GM18520 (cell line): Measurements from ENCODE around the gene RAVER1.

Experiments used
- ATAC-seq: cut with Tn5 transposase; IDR thresholded peaks from one replicate; pipeline ENCODE4 v1.9.1; 2021; ENCODE audit not compliant: unreplicated experiment

The RAVER1 gene

DNA sequence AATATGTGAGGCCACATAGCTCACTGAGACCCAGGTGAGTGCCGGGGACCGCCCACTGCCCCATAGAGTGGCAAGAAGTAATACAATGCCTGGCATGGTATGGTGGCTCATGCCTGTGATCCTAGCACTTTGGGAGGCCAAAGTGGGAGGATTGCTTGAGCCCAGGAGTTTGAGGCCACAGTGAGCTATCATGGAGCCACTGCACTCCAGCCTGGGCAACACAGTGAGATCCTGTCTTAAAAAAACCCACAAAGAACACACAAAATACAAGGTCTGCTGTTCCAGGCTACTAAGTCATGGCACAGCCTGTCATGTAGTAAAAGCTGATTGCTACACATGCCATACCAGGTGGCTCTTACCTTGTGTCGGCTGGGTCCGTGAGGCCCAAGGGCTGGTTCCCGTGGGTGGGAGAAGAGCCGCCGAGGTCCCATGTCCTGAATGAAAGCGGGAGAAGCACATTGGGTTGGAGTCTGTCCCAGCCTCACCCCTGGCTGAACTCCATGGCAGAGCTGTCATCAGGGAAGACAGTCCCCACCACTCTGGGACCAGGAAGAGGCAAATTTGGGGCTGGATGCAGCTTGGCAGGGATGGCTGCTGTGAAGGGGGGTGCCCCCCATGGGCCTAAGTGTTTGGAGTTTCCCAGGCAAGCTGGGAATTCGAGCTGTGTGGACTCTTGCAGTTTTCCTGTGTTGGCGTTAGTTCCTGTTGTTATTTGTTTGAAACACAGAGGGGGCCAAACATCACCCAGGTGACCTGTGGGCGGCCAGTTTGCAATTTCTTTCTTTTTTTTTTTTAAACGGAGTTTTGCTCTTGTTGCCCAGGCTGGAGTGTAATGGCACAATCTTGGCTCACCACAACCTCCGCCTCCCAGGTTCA, 14.3 kb downstream of the RAVER1 start:
- ATAC-seq = no peak

DNA sequence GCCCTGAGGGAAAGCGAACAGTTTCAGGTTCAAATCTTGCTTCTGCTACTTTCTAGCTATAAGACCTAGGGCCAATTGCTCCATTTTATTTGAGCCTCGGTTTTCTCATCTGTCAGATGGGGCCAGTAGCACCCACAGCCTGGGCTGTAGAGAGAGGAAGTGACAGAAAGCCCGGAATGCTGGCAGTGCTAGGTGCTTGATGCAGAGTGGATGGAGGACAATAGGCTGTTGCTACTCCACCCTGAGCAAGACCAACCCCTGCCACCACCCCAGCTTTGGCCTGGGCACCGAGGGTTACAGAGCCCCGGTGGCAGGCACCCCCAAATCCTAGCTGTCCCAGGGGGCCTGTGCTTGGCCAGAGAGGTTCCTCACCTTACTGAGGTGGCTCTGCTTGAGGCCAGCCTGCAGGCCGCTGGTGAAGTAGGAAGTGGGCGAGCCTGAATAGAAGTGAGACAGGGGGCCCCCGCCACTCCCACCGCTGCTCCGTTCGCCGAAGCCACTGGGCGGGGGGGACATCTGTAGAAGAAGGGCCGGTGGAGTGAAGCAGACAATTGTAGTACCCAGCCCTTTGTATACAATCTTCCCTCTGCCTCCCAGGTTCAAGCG, 15.4 kb downstream of the RAVER1 start:
- ATAC-seq = no peak

DNA sequence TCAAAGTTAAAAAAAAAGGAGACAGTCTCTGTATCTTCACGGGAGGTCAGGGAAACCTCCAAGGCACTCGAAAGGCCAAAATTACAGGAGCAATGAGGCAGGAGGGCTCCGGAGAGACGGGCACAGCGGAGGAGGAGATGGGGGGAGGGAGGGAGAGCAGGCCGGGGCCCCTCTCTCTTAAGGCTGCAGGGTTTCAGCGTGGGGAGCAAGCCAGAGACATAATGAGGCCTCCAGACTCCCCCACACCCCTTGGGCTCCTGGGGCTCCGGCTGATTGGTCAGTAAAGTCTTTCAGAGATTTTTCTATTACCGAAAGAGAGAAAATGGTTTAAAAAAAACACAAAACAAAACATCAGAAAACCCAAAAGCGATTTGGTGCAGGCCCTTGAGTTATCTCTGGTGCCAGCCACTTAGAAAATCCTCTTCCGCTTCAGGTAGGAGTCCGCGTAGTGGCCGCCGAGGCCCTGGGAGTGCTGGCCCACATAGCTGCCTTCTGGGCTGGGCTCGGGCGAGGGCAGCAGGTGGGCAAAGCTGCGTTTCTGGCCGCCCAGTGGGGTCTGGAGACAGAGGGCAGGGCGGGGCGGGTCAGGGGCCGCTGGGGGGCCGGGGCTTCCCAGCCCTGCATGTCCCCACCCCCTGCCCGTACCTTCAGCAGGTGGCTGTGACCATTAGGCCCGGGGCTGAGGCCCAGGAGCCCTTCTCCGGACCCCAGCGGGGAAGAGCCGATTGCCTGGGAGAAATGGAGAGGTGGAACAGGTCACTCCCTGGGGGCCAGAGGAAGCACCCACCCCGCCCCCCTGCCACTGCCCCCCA, 16.1 kb downstream of the RAVER1 start:
- no peak for ATAC-seq

DNA sequence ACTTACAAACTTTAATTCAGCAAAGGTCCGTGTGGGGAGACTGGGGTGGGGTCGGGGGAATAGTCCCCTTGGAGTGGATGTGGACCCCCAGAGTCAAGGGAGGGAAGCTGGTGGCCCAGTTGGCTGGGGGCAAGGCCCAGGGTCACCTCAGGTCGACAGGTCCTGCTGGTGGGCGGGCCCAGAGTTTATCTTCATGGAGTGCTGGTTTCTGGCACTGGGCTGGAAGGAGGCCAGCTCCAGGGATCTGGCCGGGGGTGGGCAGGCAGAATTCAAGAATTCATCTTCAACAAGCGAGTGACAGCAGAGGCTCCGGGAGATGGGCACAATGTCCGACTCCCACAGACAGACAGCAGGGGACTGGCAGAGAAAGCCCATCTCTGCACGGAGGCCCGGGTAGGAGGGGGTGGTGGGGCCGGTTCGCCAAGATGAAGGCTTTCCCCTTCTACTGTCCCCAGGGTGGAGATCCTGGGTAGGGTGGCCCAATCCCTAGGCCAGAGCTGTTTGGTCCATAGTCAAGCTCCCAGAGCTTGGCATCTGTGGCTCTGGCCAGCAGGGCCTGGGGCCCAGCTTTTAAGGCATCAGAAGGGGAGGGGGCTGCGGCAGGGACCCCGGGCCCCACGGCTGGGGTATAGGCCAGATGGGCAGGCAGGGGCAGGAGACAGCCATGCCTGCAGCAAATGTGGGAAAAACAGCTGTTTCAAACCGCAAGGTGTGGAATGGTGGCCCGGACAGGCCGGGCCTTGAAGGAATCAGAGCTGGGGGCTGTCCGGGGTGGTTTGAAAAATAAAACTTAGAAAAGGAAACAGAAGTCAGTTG, 16.9 kb downstream of the RAVER1 start:
- no peak for ATAC-seq

DNA sequence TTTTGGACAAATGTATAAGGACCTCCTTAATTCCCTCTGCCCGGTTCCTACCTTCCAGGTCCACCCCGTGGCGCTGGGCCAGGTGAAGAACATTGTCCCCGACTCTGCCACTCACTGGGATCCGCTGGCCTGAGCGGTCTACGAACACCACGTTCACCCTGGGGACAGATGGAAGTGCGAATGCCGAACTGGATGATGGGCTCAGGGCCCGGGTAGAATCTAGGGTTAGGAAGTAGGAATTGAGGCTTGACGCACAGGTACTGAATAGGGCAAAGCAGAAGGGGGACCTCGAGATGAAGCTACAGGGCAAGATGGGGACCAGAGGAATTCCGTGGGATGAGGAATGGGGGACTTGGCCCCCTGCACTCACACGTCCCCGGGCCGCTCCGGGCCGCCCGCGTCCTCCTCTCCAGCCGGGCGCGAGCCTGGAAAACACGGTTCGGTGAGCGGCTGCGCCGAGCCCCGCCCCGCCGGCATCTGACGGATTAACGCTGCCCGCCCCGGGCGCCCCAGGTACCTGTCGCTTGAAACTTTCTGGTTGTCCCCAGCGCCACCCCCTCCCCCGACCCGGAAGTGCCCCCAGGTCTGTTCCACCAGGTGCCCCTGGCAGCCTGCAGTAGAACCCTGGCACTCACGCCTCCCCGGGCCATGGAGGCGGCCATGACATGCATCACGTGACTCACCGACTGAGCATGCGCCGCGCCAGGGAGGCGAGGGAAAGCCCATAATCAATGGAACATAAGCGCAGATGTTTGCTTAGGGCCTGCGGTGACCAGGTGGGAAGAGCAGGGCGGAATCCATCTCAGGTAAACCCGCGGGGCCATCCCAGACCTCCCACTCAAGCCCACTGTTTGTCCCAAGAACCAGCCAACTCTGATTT, 17.8 kb downstream of the RAVER1 start, which contains the start of gene FDX2:
FDX2 (minus strand) TSS at position 681 of the 880 bp plus-strand sequence; CDS start at position 662, 19 bp downstream.
- no peak for ATAC-seq

DNA sequence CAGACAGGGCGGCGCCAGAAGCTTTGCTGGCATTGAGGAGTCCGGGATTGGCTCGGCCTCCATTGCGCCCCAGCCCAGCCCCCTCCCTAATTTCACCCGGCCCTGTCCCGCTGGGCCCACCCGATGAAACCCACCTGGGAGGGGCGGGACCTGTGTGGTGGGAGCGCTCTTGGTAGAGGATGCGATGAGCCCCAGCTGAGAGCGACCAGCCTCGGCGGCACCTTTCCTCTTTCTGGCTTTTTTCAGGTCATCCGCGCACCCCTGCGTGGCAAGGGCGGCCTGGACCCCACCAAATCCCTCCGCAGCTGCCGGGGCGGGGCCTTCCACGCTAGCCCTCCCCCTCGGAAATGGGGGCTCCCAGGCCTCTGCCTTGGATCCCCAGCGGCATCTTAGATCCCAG, 23.9 kb downstream of the RAVER1 start, which contains the start of gene ZGLP1:
ZGLP1 (minus strand) TSS at position 393 of the 400 bp plus-strand sequence.
- ATAC-seq = no peak

DNA sequence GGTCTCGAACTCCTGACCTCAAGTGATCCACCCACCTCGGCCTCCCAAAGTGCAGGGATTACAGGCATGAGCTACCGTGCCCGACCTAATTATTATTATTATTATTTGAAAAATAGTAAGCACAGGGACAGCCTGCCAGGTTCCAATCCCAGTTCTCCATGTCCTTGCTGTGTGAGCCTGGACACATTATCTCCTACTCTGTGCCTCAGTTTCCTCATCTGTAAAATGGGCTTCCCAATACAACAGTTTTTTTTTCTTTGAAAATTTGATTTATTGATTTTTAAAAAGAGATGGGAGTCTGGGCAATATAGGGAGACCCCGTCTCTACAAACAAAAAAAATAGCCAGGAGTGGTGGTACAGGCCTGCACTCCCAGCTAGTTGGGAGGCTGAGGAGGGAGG, 27.0 kb downstream of the RAVER1 start:
- ATAC-seq = no peak

DNA sequence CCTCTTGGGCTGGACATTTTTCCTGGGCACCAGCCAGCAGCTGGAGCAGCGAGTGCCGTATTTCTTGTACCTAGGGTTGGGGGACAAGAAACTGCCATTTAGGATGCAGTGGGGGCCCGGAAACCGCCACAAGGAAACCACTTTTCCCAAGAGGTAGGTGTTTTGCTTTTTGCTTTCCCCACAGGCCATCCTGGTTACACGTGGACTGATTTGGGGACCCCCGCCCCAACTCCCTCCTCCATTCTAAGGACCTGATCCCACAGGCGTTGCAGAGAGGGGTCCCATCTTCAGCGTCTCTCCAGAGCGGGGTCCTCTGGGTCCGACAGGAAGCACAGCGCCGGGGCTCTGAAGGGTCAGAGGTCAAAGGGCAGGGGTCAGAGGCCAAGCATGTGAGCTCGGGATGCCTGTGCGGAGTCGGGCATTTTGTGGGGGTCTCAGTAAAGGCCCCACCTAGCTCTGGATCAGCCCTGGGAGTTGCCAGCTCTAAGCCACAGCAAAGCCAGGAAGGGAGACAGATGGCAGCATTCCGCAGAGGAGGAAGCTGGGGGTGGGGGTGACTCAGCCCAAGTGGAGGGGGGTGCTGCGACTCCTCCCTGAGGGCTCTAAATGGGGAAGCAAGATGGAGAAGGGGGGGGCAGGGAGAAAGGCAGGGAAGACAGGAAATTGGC, 28.1 kb downstream of the RAVER1 start:
- ATAC-seq = no peak

DNA sequence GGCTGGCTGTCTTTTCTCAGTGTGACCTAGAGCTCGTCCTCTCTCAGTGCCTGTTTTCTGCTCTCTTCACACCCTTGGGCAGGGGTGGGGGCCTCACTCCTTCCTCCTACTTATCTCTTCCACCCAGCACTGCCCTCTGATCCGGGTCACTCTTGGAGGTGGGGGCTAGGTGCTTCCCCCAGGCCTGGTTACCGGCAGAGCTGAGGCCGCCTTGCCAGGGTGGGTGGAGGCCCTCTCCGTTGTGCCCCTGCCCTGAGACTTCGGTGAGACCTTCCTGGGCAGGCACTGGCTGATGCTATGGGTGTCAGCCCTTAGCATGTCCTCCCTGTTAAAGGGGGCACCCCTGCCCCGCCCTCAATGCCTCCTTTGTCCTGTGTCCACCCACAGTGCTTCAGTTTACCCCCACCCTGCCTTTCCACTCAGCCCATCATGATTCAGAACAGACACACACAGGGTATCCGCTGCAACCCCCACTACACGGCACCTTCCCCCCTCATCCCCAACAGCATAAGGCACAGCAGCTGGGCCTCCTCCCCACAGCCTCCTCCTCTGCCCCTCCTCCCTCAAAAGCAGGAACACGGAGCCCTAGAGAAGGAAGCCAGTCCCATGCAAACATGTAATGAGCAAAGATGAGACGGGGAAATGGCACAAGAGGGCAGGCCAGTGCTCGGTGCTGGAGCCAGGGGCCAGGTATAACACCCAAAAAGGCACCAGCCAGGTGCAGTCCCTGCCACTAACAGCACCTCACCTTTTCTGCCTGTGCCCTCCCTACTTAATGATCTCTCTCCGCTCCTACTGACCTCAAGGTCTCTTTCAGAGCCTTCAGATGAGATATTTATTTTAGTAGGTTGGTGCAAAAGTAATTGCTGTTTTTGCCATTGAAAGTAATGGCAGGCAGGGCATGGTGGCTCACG, 33.5 kb downstream of the RAVER1 start:
- ATAC-seq = no peak

DNA sequence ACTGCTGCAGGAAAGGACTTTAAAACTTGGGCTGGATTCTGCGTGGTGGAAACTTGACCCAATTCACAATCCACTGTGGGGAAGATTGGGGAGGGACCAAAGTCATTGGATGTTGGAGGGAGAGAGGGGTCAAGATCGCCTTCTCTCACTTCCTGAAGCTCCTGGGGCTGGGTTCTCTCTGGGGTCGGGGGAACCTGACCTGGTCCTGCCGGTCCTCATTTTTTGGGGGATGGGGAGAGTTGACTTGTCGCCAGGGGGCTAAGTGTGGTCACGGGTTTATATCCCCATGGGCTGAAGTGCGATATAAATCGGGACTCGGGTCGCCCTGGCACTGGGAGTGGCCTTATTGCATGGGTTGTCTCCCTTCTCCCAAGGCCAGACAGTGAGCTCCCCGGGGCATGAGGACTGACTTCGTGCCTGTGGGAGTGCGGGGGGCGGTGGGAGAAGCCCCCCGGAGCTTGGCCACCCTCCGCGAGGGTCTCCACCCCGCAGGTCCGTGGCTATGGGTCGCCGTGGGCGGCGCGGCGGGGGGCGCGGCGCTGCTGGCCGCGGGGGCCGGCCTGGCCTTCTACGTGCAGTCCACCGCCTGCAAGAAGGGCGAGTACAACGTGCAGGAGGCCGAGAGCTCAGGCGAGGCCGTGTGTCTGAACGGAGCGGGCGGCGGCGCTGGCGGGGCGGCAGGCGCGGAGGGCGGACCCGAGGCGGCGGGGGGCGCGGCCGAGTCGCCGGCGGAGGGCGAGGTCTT, 37.3 kb downstream of the RAVER1 start:
- ATAC-seq = no peak

DNA sequence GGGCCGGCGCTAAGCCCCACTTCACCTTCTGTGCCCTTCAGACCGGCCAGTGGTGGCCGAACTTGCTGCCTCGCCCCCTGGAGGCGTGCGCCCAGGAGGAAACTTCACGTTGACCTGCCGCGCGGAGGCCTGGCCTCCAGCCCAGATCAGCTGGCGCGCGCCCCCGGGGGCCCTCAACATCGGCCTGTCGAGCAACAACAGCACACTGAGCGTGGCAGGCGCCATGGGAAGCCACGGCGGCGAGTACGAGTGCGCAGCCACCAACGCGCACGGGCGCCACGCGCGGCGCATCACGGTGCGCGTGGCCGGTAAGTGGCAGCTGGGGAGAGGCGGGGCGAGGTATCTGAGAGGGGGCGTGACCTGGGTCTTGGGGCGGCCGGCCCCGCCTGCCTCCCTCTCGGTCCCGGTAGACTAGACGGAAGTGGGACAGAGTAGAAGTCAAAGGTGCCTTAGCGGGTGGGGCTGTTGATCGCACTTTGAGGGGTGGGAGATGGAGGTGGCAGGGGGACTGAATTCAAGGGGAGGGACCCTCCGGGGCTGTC, 38.0 kb downstream of the RAVER1 start:
- ATAC-seq = no peak

DNA sequence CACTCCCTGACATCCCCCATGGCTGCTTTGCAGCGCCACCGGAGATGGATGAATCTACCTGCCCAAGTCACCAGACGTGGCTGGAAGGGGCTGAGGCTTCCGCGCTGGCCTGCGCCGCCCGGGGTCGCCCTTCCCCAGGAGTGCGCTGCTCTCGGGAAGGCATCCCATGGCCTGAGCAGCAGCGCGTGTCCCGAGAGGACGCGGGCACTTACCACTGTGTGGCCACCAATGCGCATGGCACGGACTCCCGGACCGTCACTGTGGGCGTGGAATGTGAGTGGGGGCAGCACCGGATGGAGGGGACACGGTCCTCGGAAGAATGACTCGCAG, 39.0 kb downstream of the RAVER1 start:
- no peak for ATAC-seq

DNA sequence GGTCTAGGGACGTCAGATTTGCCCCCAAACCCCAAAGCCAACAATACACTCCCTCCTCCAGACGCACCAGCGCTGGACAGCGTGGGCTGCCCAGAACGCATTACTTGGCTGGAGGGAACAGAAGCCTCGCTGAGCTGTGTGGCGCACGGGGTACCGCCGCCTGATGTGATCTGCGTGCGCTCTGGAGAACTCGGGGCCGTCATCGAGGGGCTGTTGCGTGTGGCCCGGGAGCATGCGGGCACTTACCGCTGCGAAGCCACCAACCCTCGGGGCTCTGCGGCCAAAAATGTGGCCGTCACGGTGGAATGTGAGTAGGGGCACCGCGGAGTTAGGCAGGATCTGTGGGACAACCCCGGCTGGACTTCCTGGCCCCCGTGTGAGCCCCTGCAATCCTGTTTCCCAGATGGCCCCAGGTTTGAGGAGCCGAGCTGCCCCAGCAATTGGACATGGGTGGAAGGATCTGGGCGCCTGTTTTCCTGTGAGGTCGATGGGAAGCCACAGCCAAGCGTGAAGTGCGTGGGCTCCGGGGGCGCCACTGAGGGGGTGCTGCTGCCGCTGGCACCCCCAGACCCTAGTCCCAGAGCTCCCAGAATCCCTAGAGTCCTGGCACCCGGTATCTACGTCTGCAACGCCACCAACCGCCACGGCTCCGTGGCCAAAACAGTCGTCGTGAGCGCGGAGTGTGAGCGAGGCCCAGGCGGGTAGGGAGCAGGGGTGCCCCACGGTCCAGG, 39.5 kb downstream of the RAVER1 start:
- no peak for ATAC-seq

DNA sequence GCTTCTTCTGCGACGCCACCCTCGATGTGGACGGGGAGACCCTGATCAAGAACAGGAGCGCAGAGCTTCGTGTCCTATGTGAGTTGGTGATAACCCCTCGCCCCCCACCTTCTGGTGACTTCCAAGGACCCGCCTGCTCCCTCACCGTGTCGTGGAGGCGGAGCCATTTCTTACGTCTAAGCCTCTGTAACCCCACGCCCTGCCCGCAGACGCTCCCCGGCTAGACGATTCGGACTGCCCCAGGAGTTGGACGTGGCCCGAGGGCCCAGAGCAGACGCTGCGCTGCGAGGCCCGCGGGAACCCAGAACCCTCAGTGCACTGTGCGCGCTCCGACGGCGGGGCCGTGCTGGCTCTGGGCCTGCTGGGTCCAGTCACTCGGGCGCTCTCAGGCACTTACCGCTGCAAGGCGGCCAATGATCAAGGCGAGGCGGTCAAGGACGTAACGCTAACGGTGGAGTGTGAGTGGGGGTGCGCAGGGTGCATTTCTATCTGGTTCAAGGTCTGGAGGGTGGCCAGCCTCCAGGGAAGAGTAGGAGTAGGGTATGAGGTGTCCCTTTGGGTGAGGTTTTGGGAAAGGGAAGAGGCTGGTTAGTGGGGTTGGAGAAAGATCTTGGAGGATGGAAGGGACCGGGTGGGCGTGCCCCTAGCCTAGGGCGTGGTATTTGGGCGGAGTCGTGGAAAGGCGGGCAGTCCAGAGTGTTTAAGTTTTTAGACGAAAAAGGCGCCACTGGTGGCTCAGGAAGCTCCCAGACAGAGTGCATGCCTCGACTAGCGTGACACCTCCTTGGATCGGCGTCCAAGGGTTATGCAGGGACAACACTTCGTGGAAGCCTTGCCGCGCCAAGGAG, 40.3 kb downstream of the RAVER1 start:
- no peak for ATAC-seq

DNA sequence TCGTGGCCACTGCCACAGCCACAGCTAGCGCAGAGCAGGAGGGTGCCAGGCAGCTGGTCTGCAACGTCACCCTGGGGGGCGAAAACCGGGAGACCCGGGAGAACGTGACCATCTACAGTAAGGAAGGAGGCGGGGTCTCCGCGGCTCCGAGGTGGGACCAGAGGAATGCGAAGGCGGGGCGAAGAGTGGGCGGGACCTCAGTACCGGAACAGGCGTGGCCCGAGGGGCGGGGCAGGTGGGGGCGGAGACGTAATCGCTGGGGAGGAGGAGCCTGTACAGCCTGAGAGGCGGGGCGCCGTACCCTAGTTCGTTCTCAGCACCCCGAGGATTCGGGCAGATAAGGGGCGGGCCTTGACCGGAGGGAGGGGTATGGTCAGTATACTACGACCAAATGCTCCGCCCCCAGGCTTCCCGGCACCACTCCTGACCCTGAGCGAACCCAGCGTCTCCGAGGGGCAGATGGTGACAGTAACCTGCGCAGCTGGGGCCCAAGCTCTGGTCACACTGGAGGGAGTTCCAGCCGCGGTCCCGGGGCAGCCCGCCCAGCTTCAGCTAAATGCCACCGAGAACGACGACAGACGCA, 41.0 kb downstream of the RAVER1 start:
- no peak for ATAC-seq
